Endothelial cell of umbilical vein (primary cell): ENCODE results near the gene EMX1. TPM values are rescaled to one million over a fixed set of nuclear protein-coding genes. Genes with fewer than 3 reads are reported as not detected.

Experiments
- BruUV-seq: library from RNA; stranded (reverse); fragments of 400-500 nt; replicated peaks from 2 replicates; lab custom pipeline; 2021; lab: Mats Ljungman, UMichigan
- CTCF ChIA-PET: fragments of 300-600, 350-600 bp; sonication (Branson Sonifier 250); formaldehyde crosslinking; loops from one replicate; lab custom pipeline; 2021; ENCODE audit warnings: antibody characterized with exemption, inconsistent platforms; lab: Charles Lee
- POLR2A ChIA-PET: fragments of 300-600, 350-600 bp; sonication (Branson Sonifier 250); formaldehyde crosslinking; loops from one replicate; lab custom pipeline; 2021; ENCODE audit warnings: antibody characterized with exemption, inconsistent platforms; lab: Charles Lee
- DNase-seq: peaks from one replicate; pipeline ENCODE4 v3.0.0-alpha.2; 2011; ENCODE audit warnings: low read depth, low spot score
- FAIRE-seq: peaks from 2 replicates; lab custom pipeline; 2011; peaks lifted over from hg19 to GRCh38; lab: Jason Lieb, UNC
- H2AFZ ChIP-seq: 2 replicates; pipeline ENCODE4 v1.6.0; 2012; ENCODE audit warnings: low read depth, low read length, control low read depth, inconsistent platforms
- H3K27ac ChIP-seq: 2 replicates; pipeline ENCODE4 v1.5.1; 2011; ENCODE audit warnings: low read depth, mild to moderate bottlenecking, control low read depth, low read length, moderate library complexity; ENCODE audit not compliant: insufficient read depth
- H3K27me3 ChIP-seq, 2 experiments: 2 replicates each; pipeline versions ENCODE4 v1.6.0 to v1.6.1; 2011; ENCODE audit warnings: low read length in 2 of 2, mixed read lengths in 1 of 2; ENCODE audit not compliant: control insufficient read depth in 2 of 2, insufficient read depth in 2 of 2
- H3K36me3 ChIP-seq, 2 experiments: 2 replicates in 1 of 2; 3 replicates in 1 of 2; pipeline ENCODE4 v1.5.1; 2011; ENCODE audit warnings: low read length in 2 of 2, mild to moderate bottlenecking in 1 of 2, moderate library complexity in 1 of 2; ENCODE audit not compliant: control insufficient read depth in 2 of 2, insufficient read depth in 2 of 2; ENCODE audit errors: extremely low read depth in 1 of 2
- H3K4me1 ChIP-seq: 3 replicates; pipeline ENCODE4 v1.5.1; 2011; ENCODE audit warnings: mild to moderate bottlenecking, low read length; ENCODE audit not compliant: control insufficient read depth, insufficient read depth; ENCODE audit errors: extremely low read depth
- H3K4me2 ChIP-seq: 2 replicates; pipeline ENCODE4 v1.6.1; 2011; ENCODE audit warnings: low read length, control low read depth, mixed read lengths; ENCODE audit not compliant: insufficient read depth
- H3K4me3 ChIP-seq, 3 experiments: fragments of 200-600 bp in 1 of 3; sonication (generic), shearing (Covaris generic) in 1 of 3; replicated peaks in 1 of 3; 2 replicates each; pipeline ENCODE4 v1.5.1; 2011 to 2016; ENCODE audit warnings: control low read depth in 3 of 3, low read length in 3 of 3, mild to moderate bottlenecking in 2 of 3, inconsistent platforms in 1 of 3, low read depth in 1 of 3, moderate library complexity in 1 of 3; ENCODE audit not compliant: insufficient read depth in 1 of 3
- H3K79me2 ChIP-seq: 2 replicates; pipeline ENCODE4 v1.6.0; 2012; ENCODE audit warnings: low read length, inconsistent platforms; ENCODE audit not compliant: control insufficient read depth, insufficient read depth
- H3K9ac ChIP-seq: replicated peaks from 2 replicates; pipeline ENCODE3; 2011; ENCODE audit warnings: low read length, control low read depth; ENCODE audit not compliant: insufficient read depth; ENCODE audit errors: extremely low read depth
- H3K9me1 ChIP-seq: replicated peaks from 3 replicates; pipeline ENCODE4 v1.6.0; 2011; ENCODE audit warnings: mild to moderate bottlenecking, low read length; ENCODE audit not compliant: control insufficient read depth, insufficient read depth; ENCODE audit errors: extremely low read depth
- H3K9me3 ChIP-seq: replicated peaks from 2 replicates; pipeline ENCODE4 v1.5.1; 2012; ENCODE audit warnings: low read length, inconsistent platforms; ENCODE audit not compliant: control insufficient read depth, insufficient read depth
- H4K20me1 ChIP-seq: replicated peaks from 2 replicates; pipeline ENCODE3; 2011; ENCODE audit warnings: mild to moderate bottlenecking, low read length; ENCODE audit not compliant: control insufficient read depth, insufficient read depth; ENCODE audit errors: extremely low read depth
- EZH2 ChIP-seq: IDR thresholded peaks from 2 replicates; pipeline ENCODE4 v1.6.1; 2012; ENCODE audit warnings: borderline replicate concordance, low read depth, mild to moderate bottlenecking, moderate library complexity, low read length, inconsistent platforms; ENCODE audit not compliant: severe bottlenecking
- FOS ChIP-seq: IDR thresholded peaks from 2 replicates; pipeline ENCODE4 v1.6.1; 2011; ENCODE audit warnings: mild to moderate bottlenecking, low read length, moderate library complexity, borderline replicate concordance; ENCODE audit not compliant: insufficient read depth
- GATA2 ChIP-seq: IDR thresholded peaks from 2 replicates; pipeline ENCODE4 v1.7.0; 2011; ENCODE audit warnings: low read depth, mild to moderate bottlenecking, moderate library complexity, mixed read lengths, low read length; ENCODE audit not compliant: insufficient read length, insufficient read depth
- JUN ChIP-seq: IDR thresholded peaks from 2 replicates; pipeline ENCODE4 v1.6.1; 2011; ENCODE audit warnings: borderline replicate concordance, low read depth; ENCODE audit not compliant: insufficient read length, insufficient read depth
- MAX ChIP-seq: IDR thresholded peaks from 2 replicates; pipeline ENCODE4 v1.6.1; 2011; ENCODE audit not compliant: insufficient read depth, insufficient read length
- MYC ChIP-seq: IDR thresholded peaks from one replicate; pipeline ENCODE4 v1.6.1; 2011; ENCODE audit warnings: mild to moderate bottlenecking, low read depth, low read length
- POLR2A ChIP-seq: IDR thresholded peaks from 2 replicates; pipeline ENCODE4 v1.6.1; 2012; ENCODE audit warnings: low read depth, mild to moderate bottlenecking, control low read depth, low read length
- POLR2AphosphoS5 ChIP-seq: IDR thresholded peaks from 2 replicates; pipeline ENCODE4 v1.6.1; 2012; ENCODE audit warnings: low read depth, mild to moderate bottlenecking, control low read depth, low read length, moderate library complexity; ENCODE audit not compliant: insufficient read depth
- dilution Hi-C: fragments of 300-500 bp; cut with MboI; formaldehyde crosslinking; loops from one replicate; pipeline ENCODE4 v1.15.0; 2019; ENCODE audit warnings: low sequenced_read_pairs; ENCODE audit not compliant: extremely low pct_ligation_motif_present
- intact Hi-C: fragments of 100-400 bp; cut with micrococcal nuclease; formaldehyde crosslinking; loops from one replicate; pipeline ENCODE4 v1.10.0; 2022
- polyA plus RNA-seq, 4 experiments: library from polyadenylated mRNA; depleted of rRNA in 3 of 4; stranded (reverse) in 3 of 4; unstranded in 1 of 4; fragments of >200 nt; gene quantifications; 2 replicates each; pipeline versions ENCODE4 v1.2.1 to v1.2.3, GENCODE V29; 2011 to 2012; ENCODE audit warnings: missing spikeins in 1 of 4
- total RNA-seq: library from RNA; stranded (reverse); gene quantifications from 2 replicates; pipeline ENCODE4 v1.2.3, GENCODE V29; 2021
- TF ChIP-seq, protein P1 (sequence below), 2 donors: IDR thresholded peaks; 1 replicate in 1 of 2; 2 replicates in 1 of 2; pipeline ENCODE4 v1.5.1; 2011; ENCODE audit warnings: low read length in 2 of 2, mild to moderate bottlenecking in 2 of 2, moderate library complexity in 2 of 2, control low read depth in 1 of 2, inconsistent platforms in 1 of 2, low read depth in 1 of 2; ENCODE audit not compliant: insufficient read depth in 1 of 2; ENCODE audit errors: extremely low read depth in 1 of 2

The EMX1 gene
- total and polyA plus RNA-seq, 2 donors (not counting 3 experiments of a cell fraction or from before 2014, with no cell fraction given), result not detected

DNA sequence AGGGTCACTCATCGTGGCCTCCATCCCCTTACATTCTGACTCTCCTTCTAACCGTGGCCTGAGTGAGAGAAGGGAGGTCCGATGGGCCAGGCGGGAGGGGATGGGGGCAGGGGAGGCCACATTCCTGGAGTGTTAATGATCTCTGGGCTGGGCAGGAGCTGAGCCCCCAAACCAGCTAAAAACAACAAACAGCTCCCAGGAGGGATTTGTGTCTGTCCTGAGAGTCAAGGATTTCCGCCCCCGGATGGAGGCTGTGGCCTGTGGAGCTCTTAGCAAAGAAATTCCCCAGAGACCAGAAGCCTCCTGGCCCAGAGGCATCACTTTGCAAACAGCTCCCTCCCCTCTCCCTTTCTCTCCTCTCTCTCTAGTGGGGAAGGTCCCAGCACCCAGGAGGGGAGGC is 23.5 kb downstream of the EMX1 start:
- no peaks in the 10 kb centered on the region for H3K9me1 ChIP-seq
- BruUV-seq, result no TSS peak
- no peaks in the 10 kb centered on the region for H4K20me1 ChIP-seq
- H2AFZ ChIP-seq, result no peak overlapping the region
- no peak overlapping the region for H3K4me3 ChIP-seq
- intact Hi-C loops (no loop called here), dilution Hi-C loops (no loop called here)
- H3K4me2 ChIP-seq, result no peak overlapping the region
- FAIRE-seq (no peak), DNase-seq (no peak)
- H3K27ac ChIP-seq, result no peak overlapping the region
- no peak for TF ChIP-seq EZH2
- TF ChIP-seq MAX, result no peak
- no peak for TF ChIP-seq POLR2AphosphoS5
- no peak for TF ChIP-seq FOS
- TF ChIP-seq JUN, result no peak
- TF ChIP-seq POLR2A, result no peak
- no peak for TF ChIP-seq MYC
- TF ChIP-seq, protein P1, sequence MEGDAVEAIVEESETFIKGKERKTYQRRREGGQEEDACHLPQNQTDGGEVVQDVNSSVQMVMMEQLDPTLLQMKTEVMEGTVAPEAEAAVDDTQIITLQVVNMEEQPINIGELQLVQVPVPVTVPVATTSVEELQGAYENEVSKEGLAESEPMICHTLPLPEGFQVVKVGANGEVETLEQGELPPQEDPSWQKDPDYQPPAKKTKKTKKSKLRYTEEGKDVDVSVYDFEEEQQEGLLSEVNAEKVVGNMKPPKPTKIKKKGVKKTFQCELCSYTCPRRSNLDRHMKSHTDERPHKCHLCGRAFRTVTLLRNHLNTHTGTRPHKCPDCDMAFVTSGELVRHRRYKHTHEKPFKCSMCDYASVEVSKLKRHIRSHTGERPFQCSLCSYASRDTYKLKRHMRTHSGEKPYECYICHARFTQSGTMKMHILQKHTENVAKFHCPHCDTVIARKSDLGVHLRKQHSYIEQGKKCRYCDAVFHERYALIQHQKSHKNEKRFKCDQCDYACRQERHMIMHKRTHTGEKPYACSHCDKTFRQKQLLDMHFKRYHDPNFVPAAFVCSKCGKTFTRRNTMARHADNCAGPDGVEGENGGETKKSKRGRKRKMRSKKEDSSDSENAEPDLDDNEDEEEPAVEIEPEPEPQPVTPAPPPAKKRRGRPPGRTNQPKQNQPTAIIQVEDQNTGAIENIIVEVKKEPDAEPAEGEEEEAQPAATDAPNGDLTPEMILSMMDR (IDR thresholded peaks at IDR 0.05; ENCODE audit: extremely low read depth in 1 of 2, insufficient read depth in 1 of 2, low read depth in 1 of 2, low read length in 2 of 2), result no peak
- TF ChIP-seq GATA2, result no peak
- POLR2A ChIA-PET, result no interaction called here
- no peaks in the 10 kb centered on the region for H3K36me3 ChIP-seq
- H3K9ac ChIP-seq, result no peak overlapping the region
- CTCF ChIA-PET, result interaction anchor here (0.8 to 1.6 kb wide), 3 partner anchors 23 to 53 kb away, joined by 4 read pairs; partner anchors contain the start of gene SPR
- H3K27me3 ChIP-seq, result peaks cover 0 to 5% of the 10 kb centered on the region in 2 experiments
- no peaks in the 10 kb centered on the region for H3K79me2 ChIP-seq
- no peaks in the 10 kb centered on the region for H3K4me1 ChIP-seq
- no peaks in the 10 kb centered on the region for H3K9me3 ChIP-seq
